GM18909 (cell line): Measurements from ENCODE around the gene TBX19.
"Not testable (repeated sequence)": the region's sequence is repeated elsewhere in the genome, so short reads cannot be mapped to it uniquely, and the experiment has no call there.

Experiments
- ATAC-seq: cut with Tn5 transposase; IDR thresholded peaks from one replicate; pipeline ENCODE4 v1.9.1; 2021; ENCODE audit warnings: mild to moderate bottlenecking; ENCODE audit not compliant: unreplicated experiment, poor library complexity

TBX19 gene

DNA sequence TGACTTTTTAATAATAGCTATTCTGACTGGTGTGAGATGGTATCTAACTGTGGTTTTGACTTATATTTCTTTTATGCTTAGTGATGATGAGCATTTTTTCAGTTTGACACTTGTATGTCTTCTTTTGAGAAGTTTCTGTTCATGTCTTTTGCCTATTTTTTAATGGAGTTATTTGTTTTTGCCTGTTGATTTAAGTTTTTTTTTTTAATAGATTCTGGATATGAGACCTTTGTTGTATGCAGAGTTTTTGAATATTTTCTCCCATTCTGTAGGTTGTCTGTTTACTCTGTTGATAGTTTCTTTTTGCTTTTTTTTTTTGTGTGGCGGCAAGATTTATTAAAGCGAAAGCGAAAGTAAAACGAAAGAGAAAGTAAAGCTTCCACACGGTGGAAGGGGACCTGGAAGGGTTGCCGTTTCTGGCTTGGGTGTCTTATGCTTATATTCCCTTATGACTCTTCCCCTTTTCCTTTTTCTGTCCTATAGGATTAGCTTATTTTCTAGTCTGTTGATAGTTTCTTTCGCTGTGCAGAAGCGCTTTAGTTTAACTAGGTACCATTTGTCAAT is 67.6 kb downstream of the TBX19 start:
- no peak for ATAC-seq

DNA sequence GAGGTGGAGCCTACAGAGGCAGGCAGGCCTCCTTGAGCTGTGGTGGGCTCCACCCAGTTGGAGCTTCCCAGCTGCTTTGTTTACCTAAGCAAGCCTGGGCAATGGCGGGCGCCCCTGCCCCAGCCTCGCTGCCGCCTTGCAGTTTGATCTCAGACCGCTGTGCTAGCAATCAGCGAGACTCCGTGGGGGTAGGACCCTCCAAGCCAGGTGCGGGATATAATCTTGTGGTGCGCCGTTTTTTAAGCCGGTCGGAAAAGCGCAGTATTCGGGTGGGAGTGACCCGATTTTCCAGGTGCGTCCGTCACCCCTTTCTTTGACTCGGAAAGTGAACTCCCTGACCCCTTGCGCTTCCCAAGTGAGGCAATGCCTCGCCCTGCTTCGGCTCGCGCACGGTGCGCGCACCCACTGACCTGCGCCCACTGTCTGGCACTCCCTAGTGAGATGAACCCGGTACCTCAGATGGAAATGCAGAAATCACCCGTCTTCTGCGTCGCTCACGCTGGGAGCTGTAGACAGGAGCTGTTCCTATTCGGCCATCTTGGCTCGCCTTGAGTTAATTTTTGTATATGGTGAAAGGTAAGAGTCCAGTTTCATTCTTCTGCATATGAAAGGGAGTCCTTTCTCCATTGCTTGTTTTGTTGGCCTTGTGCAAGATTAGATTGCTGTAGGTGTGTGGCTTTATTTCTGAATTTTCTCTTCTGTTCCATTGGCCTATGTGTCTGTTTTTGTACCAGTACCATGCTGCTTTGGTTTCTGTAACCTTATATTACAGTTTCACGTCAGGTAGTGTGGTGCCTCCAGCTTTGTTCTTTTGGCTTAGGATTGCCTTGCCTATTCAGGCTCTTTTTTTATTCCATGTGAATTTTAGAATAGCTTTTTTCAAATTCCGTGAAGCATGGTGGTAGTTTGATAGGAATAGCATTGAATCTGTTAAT is 73.9 kb downstream of the TBX19 start:
- not testable (repeated sequence) for ATAC-seq

DNA sequence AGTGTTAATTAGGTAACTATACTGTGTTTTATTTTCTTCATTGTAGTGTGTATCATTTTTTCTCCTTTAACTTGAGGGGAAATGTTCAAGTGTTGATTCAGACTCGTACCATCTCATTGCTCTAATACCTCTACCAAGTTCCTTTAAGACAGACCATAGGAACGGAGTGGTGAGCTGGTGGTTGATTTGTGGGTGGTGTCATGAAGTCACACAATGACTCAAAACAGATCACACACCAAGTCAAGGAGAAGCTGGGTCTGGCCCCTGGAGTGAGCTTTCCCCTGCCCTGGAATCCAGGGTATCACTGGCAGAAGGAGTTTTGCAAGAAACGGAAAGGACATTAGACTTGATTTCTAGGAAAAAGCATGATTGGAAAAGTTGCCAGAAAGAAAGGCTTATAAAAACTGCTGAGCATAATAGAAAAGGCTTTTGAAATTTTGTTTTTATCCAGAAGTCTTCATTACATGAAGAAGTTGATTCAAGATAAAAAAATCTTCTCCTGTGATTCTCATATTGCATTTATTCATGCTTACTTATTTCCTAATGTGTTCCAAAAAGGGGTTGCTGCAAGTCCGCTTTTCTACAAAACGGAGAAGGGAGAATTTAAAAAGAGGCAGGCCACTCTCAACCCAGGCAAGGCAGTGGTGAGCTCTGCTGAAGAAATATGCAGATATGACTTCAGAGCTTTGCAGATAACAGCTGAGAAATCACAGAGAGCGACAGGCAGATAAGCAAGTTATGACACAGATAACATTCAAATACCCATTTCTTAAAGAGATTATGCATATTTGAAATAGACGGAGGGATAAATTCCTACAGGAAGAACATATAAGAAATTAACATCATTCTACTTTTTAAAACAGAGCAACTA is 79.7 kb downstream of the TBX19 start:
- no peak for ATAC-seq

DNA sequence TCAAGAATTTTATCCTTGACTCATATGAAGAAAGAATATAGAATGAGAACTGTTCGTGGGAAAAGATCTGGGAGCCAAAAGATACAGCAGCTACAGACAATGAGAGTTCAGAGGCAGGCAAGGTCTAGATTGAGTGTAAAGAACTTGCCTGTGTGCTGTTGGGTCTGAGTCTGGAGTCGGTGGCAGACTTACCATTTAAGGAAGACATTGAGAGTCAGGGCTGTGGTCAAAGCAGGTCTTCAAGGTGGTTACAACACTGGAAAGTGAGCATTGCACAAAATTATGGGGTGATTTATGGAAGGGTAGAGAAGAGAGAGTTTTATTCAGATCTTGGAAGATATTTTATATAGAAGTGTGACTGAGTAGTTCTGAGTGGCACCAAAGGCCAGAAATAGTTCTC is 80.6 kb downstream of the TBX19 start:
- ATAC-seq: no peak

DNA sequence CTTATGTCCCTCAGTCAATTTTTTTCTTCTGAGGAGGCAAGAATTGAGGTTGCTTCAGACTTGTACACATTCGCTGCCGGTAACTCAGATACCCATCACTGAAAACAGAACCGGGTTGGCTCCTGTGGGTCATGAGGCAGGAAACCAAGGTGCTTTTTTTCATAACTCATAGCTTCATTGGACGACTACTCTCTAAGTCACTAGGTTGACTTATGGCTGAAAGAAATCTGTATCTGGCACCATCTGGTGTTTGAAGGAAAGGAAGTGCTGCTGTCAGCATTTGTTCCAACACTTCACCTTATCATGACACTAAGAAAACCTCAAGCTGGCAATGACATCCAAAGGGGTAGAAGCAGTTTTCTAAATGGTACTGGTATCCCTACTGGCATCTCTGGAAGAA is 82.3 kb downstream of the TBX19 start:
- ATAC-seq: no peak
